B cell (primary cell): ENCODE results near the gene GDA. TPM values are rescaled to one million over a fixed set of nuclear protein-coding genes. Genes with fewer than 3 reads are reported as not detected.

Experiments used
- ATAC-seq: fragments of 200-7000 bp; cut with Tn5 transposase; one replicate; pipeline ENCODE4 v1.10.0; 2021; ENCODE audit warnings: low read depth, mild to moderate bottlenecking, moderate number of reproducible peaks, moderate library complexity
- CTCF ChIA-PET: fragments of 350-600 bp; sonication (Branson Sonifier 250); formaldehyde crosslinking; loops from one replicate; lab custom pipeline; 2021; ENCODE audit warnings: antibody characterized with exemption, inconsistent platforms; lab: Charles Lee
- POLR2A ChIA-PET: fragments of 350-600 bp; sonication (Branson Sonifier 250); formaldehyde crosslinking; loops from one replicate; lab custom pipeline; 2021; ENCODE audit warnings: antibody characterized with exemption; lab: Charles Lee
- DNase-seq: peaks from one replicate; pipeline ENCODE4 v3.0.0; 2013
- H2AFZ ChIP-seq: 2 replicates; pipeline ENCODE4 v1.6.1; 2012; ENCODE audit warnings: mild to moderate bottlenecking, low read depth, low read length; ENCODE audit not compliant: insufficient read depth, poor library complexity, severe bottlenecking
- H3K27ac ChIP-seq, 2 donors: 1 replicate in 1 of 2; 2 replicates in 1 of 2; pipeline ENCODE4 v1.5.1; 2012 to 2013; ENCODE audit warnings: low read length in 2 of 2, mild to moderate bottlenecking in 2 of 2, moderate library complexity in 1 of 2
- H3K27me3 ChIP-seq, 4 experiments: fragments of 200-600 bp in 1 of 4; sonication (generic) in 1 of 4; replicated peaks in 1 of 4; 1 replicate in 2 of 4; 2 replicates in 2 of 4; pipeline versions ENCODE4 v1.6.1 to v1.7.0; 2013 to 2016; ENCODE audit warnings: low read length in 3 of 4, mild to moderate bottlenecking in 2 of 4, mixed read lengths in 1 of 4, moderate library complexity in 1 of 4; ENCODE audit not compliant: insufficient read depth in 4 of 4, control insufficient read depth in 3 of 4; ENCODE audit errors: control extremely low read depth in 1 of 4
- H3K36me3 ChIP-seq, 2 experiments: replicated peaks in 1 of 2; 1 replicate in 1 of 2; 2 replicates in 1 of 2; pipeline versions ENCODE4 v1.6.1 to v1.7.1; 2013; ENCODE audit warnings: low read length in 1 of 2; ENCODE audit not compliant: insufficient read depth in 2 of 2, control insufficient read depth in 1 of 2; ENCODE audit errors: control extremely low read depth in 1 of 2, extremely low read depth in 1 of 2
- H3K4me1 ChIP-seq, 2 donors: fragments of 200-600 bp in 1 of 2; sonication (generic) in 1 of 2; 1 replicate in 1 of 2; 2 replicates in 1 of 2; pipeline versions ENCODE4 v1.5.1 to v1.6.1; 2013 to 2017; ENCODE audit warnings: low read length in 2 of 2; ENCODE audit not compliant: control insufficient read depth in 2 of 2, insufficient read depth in 2 of 2
- H3K4me2 ChIP-seq: replicated peaks from 2 replicates; pipeline ENCODE3; 2012; ENCODE audit warnings: mild to moderate bottlenecking, low read depth, low read length; ENCODE audit not compliant: poor library complexity, severe bottlenecking
- H3K4me3 ChIP-seq, 5 experiments: fragments of 200-600 bp in 1 of 5; sonication (generic) in 1 of 5; 1 replicate in 3 of 5; 2 replicates in 2 of 5; pipeline versions ENCODE4 v1.5.1 to v1.7.0; 2011 to 2016; ENCODE audit warnings: low read length in 4 of 5, mild to moderate bottlenecking in 4 of 5, low read depth in 2 of 5, control low read depth in 1 of 5, moderate library complexity in 1 of 5; ENCODE audit not compliant: insufficient read depth in 1 of 5; ENCODE audit errors: control extremely low read depth in 1 of 5, extremely low read depth in 1 of 5
- H3K79me2 ChIP-seq: fragments of 200-600 bp; sonication (generic); one replicate; pipeline ENCODE4 v1.6.0; 2016; ENCODE audit warnings: low read length; ENCODE audit not compliant: control insufficient read depth, insufficient read depth
- H3K9ac ChIP-seq: fragments of 200-600 bp; sonication (generic); 2 replicates; pipeline ENCODE4 v1.6.1; 2017; ENCODE audit warnings: mild to moderate bottlenecking, low read length, moderate library complexity
- H3K9me3 ChIP-seq, 3 donors: one replicate each; pipeline versions ENCODE4 v1.6.1 to v1.7.1; 2013; ENCODE audit warnings: low read length in 2 of 3; ENCODE audit not compliant: control insufficient read depth in 2 of 3, insufficient read depth in 1 of 3; ENCODE audit errors: control extremely low read depth in 1 of 3
- H4K20me1 ChIP-seq: 2 replicates; pipeline ENCODE4 v1.6.0; 2012; ENCODE audit warnings: mild to moderate bottlenecking, low read length; ENCODE audit not compliant: insufficient read depth, control insufficient read depth, poor library complexity, severe bottlenecking
- H3K27ac Mint-ChIP-seq: one replicate; pipeline ENCODE4 v1.8.0; 2021; ENCODE audit warnings: mixed read lengths
- H3K27me3 Mint-ChIP-seq: one replicate; pipeline ENCODE4 v1.8.0; 2021; ENCODE audit warnings: mixed read lengths
- H3K4me1 Mint-ChIP-seq: one replicate; pipeline ENCODE4 v1.8.0; 2021; ENCODE audit warnings: mixed read lengths
- H3K4me3 Mint-ChIP-seq: one replicate; pipeline ENCODE4 v1.8.0; 2021; ENCODE audit warnings: mixed read lengths
- H3K9me3 Mint-ChIP-seq: one replicate; pipeline ENCODE4 v1.8.0; 2022; ENCODE audit warnings: mixed read lengths; ENCODE audit not compliant: insufficient read depth
- CTCF ChIP-seq: fragments of 200-600 bp; IDR thresholded peaks from one replicate; pipeline ENCODE4 v1.8.0; 2022; ENCODE audit warnings: antibody characterized with exemption, mild to moderate bottlenecking
- EZH2 ChIP-seq: IDR thresholded peaks from 2 replicates; pipeline ENCODE4 v1.6.1; 2012; ENCODE audit warnings: borderline replicate concordance, low read depth, mild to moderate bottlenecking, moderate library complexity, low read length; ENCODE audit not compliant: insufficient read depth, poor library complexity, severe bottlenecking
- WGBS: methylation state at CpG from one replicate; pipeline ENCODE4 v1.1.5; 2013; ENCODE audit warnings: missing lambda C conversion rate; ENCODE audit not compliant: insufficient coverage; 5-methylcytosine and 5-hydroxymethylcytosine counted together
- intact Hi-C: fragments of 100-400 bp; cut with micrococcal nuclease; formaldehyde crosslinking; loops from one replicate; pipeline ENCODE4 v1.10.0; 2022
- polyA plus RNA-seq: library from polyadenylated mRNA; depleted of rRNA; stranded (reverse); fragments of >200 nt; gene quantifications from 2 replicates; pipeline ENCODE4 v1.2.3, GENCODE V29; 2012
- total RNA-seq, 2 donors: library from RNA; stranded (reverse); fragments of 120-200 nt in 1 of 2; gene quantifications; 1 replicate in 1 of 2; 2 replicates in 1 of 2; pipeline versions ENCODE4 v1.2.3 to v1.2.4, GENCODE V29; 2013 to 2022

GDA gene
- total and polyA plus RNA-seq, 2 donors (not counting 1 experiment from before 2014, with no cell fraction given), result not detected

DNA sequence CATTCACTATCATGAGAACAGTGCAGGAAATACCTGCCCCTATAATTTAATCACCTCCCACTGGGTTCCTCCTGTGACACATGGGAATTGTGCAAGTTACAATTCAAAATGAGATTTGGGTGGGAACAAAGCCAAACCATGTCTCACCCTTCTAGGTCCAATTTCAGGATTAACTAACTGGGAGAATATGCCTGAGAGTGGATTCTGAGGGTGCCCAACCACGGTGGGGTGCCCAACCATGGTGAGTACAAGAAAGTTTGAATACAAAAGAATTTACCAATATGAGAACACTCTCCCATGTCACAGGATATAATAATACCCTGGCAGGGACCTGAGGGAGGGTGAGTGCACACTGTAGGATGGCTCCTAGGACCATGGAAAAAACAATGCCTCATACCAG is 17.2 kb upstream of the GDA start:
- Histone ChIP-seq H3K4me3 (no peak overlapping the region), H4K20me1 (no peaks in the 10 kb centered on the region), H3K9ac (no peak overlapping the region), H3K27ac (no peak overlapping the region), H3K4me1 (no peaks in the 10 kb centered on the region), H3K9me3 (no peaks in the 10 kb centered on the region), H2AFZ (no peak overlapping the region), H3K36me3 (no peaks in the 10 kb centered on the region), H3K4me2 (no peak overlapping the region), H3K79me2 (no peaks in the 10 kb centered on the region), H3K27me3 (no peaks in the 10 kb centered on the region)
- DNase-seq, result no peak
- no peaks in the 10 kb centered on the region for H3K9me3 Mint-ChIP-seq
- TF ChIP-seq EZH2 (no peak), CTCF (no peak)
- H3K4me3 Mint-ChIP-seq, result no peak overlapping the region
- ATAC-seq, result no peak
- no peak overlapping the region for H3K27ac Mint-ChIP-seq
- intact Hi-C loops, result no loop called here
- WGBS, result no CpG with 5 or more reads among the region's 1 CpG
- POLR2A ChIA-PET, result no interaction called here
- CTCF ChIA-PET, result no interaction called here
- no peaks in the 10 kb centered on the region for H3K27me3 Mint-ChIP-seq
- H3K4me1 Mint-ChIP-seq, result no peaks in the 10 kb centered on the region

DNA sequence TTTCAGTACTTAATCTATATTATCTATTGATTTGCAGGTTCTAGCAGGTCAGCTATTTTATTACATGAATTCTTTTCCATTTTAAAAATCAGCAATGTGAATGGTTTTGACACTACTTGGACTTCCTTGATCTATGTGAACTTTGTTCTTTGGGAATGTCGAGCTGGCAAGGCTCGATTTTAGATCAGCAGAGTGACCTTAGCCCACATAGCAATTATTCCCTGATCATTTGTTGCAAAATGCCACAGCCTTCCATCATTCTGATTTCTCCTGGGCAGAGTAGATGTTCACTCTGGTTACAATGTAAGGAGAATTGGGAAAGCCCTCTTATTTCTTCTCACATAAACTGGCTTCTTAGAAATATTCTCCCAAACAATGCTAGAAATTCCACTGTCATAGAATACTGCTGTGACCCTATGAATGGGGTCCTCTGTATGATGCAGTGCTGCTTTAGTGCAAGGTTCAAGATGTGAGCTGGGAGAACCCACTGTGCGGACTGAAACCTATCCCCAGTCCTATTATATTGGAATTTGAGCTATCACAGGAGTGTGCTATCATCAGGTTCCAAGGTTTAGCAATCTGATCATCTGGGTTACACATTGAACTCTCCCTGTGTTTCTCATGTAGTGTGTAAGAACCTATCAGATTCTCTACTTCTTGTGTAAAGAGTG is 15.7 kb upstream of the GDA start:
- Histone ChIP-seq H2AFZ (no peak overlapping the region), H4K20me1 (no peaks in the 10 kb centered on the region), H3K4me1 (no peaks in the 10 kb centered on the region), H3K9me3 (no peaks in the 10 kb centered on the region), H3K9ac (no peak overlapping the region), H3K4me2 (no peak overlapping the region), H3K27ac (no peak overlapping the region), H3K4me3 (no peak overlapping the region), H3K36me3 (no peaks in the 10 kb centered on the region), H3K79me2 (no peaks in the 10 kb centered on the region), H3K27me3 (no peaks in the 10 kb centered on the region)
- ATAC-seq (no peak), DNase-seq (no peak)
- Mint-ChIP-seq H3K9me3 (no peaks in the 10 kb centered on the region), H3K27me3 (no peaks in the 10 kb centered on the region), H3K4me1 (no peaks in the 10 kb centered on the region), H3K4me3 (no peak overlapping the region), H3K27ac (no peak overlapping the region)
- ChIA-PET POLR2A (no interaction called here), CTCF (no interaction called here)
- TF ChIP-seq EZH2, result no peak
- no peak for TF ChIP-seq CTCF
- intact Hi-C loops, result no loop called here
- no CpG with 5 or more reads among the region's 3 CpGs for WGBS
